WERI-Rb-1 (cell line): ENCODE measurements around the gene CD2AP.

Source experiments
- DNase-seq: peaks from one replicate; pipeline ENCODE4 v3.0.0-alpha.2; 2020
- H3K27ac ChIP-seq: fragments of 250-450 bp; sonication (Bioruptor Pico); 2 replicates; pipeline ENCODE4 v1.5.1; 2020; ENCODE audit warnings: mild to moderate bottlenecking, moderate library complexity
- H3K27me3 ChIP-seq: fragments of 250-450 bp; sonication (Bioruptor Pico); 2 replicates; pipeline ENCODE4 v1.5.1; 2021; ENCODE audit warnings: mild to moderate bottlenecking, low read depth, moderate library complexity; ENCODE audit not compliant: insufficient read depth, severe bottlenecking
- H3K36me3 ChIP-seq: fragments of 250-450 bp; sonication (Bioruptor Pico); 2 replicates; pipeline ENCODE4 v1.5.1; 2020; ENCODE audit warnings: mild to moderate bottlenecking, moderate library complexity
- H3K4me3 ChIP-seq: 2 replicates; pipeline ENCODE4 v1.5.1; 2011; ENCODE audit warnings: low read depth, mild to moderate bottlenecking, control low read depth, low read length
- H3K9me3 ChIP-seq: fragments of 250-450 bp; sonication (Bioruptor Pico); 2 replicates; pipeline ENCODE4 v1.5.1; 2021; ENCODE audit warnings: mild to moderate bottlenecking, moderate library complexity; ENCODE audit not compliant: severe bottlenecking
- TF ChIP-seq, protein P1 (sequence below): IDR thresholded peaks from 2 replicates; pipeline ENCODE4 v1.5.1; 2011; ENCODE audit warnings: low read depth, mild to moderate bottlenecking, control low read depth, inconsistent platforms, low read length

The CD2AP gene

DNA sequence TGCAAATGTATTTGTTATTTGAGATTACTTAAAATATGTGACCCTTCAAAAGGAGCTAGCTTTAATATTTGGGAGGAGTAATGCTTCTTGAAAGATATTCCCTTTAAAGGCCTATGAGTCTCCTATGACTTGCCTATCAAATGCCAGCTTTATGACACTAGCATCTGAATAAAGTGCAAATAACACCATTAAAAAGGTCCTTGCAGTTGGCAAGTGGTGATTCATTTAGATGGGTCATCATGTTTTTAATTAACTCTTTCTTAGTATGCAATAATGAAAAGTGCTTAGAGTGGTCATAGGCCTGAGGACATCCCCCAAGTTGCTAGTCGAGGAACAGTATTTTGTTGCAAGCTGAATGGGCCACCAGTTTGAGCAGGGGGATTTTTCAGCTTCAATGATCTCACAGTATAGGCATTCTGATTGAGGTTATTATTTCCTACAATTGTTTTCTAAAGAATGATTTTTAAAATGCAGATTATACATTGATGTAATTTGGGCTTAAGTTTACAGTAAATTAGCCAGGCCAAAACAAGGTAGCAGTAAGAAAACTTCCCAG lies 3.7 kb upstream of the CD2AP start:
- Histone ChIP-seq H3K9me3 (no peaks in the 10 kb centered on the region), H3K36me3 (peaks cover 11% of the 10 kb centered on the region), H3K4me3 (no peak overlapping the region), H3K27me3 (no peaks in the 10 kb centered on the region), H3K27ac (no peak overlapping the region)
- no peak for DNase-seq
- TF ChIP-seq, protein P1, sequence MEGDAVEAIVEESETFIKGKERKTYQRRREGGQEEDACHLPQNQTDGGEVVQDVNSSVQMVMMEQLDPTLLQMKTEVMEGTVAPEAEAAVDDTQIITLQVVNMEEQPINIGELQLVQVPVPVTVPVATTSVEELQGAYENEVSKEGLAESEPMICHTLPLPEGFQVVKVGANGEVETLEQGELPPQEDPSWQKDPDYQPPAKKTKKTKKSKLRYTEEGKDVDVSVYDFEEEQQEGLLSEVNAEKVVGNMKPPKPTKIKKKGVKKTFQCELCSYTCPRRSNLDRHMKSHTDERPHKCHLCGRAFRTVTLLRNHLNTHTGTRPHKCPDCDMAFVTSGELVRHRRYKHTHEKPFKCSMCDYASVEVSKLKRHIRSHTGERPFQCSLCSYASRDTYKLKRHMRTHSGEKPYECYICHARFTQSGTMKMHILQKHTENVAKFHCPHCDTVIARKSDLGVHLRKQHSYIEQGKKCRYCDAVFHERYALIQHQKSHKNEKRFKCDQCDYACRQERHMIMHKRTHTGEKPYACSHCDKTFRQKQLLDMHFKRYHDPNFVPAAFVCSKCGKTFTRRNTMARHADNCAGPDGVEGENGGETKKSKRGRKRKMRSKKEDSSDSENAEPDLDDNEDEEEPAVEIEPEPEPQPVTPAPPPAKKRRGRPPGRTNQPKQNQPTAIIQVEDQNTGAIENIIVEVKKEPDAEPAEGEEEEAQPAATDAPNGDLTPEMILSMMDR: no peak

- DNase-seq: no peak
- Histone ChIP-seq H3K9me3 (no peaks in the 10 kb centered on the region), H3K36me3 (peaks cover 11% of the 10 kb centered on the region), H3K27me3 (no peaks in the 10 kb centered on the region), H3K27ac (no peak overlapping the region), H3K4me3 (no peak overlapping the region)
- TF ChIP-seq, protein P1: no peak
Observed at GRCh38 chr6:47475319-47475816, 2.2 kb upstream of the CD2AP start.

DNA sequence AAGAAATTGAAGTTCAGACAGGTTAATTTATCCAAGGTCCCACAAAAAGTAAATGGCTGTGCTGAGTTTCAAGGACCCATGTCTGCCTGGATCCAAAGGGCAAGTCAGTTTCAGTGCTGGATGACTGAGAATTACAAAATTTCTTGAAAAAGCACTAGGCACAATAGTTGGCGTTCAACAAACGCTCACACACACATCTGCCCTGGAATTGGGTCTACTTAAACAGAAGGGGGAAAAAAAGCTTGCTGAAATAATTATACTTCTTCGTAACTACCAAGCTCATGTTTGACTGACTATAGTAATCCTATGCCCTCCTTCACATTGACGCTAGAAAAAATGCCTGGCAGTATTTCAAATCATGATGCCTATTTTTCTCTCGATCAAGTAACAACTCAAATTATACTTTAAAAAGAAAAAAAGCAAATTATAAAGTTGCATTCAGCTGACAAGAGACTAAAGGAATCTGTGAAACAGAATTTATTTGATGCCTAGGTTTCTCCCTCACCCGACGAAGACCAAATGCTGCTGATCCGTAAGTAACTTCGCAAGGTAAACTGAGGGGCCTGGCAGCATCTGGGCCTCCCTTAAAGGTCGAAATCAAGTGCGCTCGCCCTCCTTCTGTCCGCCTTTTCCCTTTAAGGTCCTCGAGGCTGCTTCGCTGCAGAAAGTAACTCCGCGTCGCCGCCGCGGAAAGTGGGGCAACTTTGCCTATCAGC lies 650 bp upstream of the CD2AP start:
- H3K27ac ChIP-seq: peak overlapping the region; percentile 98
- peaks cover 11% of the 10 kb centered on the region for H3K36me3 ChIP-seq
- no peak for DNase-seq

DNA sequence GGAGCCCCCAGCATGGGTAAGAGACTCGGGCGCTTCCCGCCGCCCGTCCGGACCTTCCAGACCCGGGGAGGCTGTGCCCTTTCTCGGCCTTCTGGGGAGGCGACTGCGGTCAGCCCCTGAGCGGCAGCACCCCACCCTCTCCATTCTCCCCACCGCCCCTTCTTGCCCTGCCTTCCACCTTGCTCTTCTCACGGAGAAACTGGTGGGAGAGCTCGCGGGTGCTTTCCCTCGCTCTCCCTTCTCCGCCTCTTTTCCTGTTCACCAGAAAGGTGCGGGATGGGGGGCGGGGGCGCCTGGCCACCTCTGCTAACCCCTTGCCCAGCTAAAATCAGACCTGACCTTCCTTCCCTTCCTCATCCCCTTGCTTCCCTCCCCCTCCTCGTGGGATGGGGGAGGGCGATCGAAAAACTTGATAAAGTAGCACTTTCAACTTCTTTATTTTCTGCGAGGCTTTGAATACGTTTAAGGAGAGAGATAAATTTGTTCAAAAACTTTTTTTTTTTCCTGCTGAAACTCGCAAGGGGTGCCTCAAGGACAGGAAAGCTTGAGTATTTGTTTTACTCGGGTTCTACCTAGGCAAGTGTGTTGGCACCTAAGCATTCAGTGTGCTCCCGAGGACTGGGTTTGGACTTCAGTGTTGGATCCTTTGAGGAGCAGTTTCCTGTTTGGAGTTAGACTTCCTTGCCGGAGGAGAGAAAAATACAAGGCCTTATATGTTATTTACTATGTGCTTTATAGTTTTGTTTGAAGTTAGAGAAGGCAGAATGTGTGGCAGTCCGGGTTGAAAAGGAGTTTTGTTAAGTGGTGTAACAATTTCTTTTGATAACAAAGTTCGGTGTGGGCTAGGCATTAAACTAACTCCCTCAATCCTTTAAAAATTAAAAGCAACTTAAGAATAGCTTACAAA lies 897 bp downstream of the CD2AP start:
- peak overlapping the region; percentile 86 for H3K4me3 ChIP-seq
- H3K36me3 ChIP-seq: peaks cover 11% of the 10 kb centered on the region
- peak overlapping the region; percentile 98 for H3K27ac ChIP-seq
- H3K27me3 ChIP-seq: no peaks in the 10 kb centered on the region
- TF ChIP-seq, protein P1: no peak
- H3K9me3 ChIP-seq: no peaks in the 10 kb centered on the region
- DNase-seq: no peak

More for the DNA sequence above, 650 bp upstream of the CD2AP start:
- peak overlapping the region; percentile 86 for H3K4me3 ChIP-seq
- no peaks in the 10 kb centered on the region for H3K9me3 ChIP-seq
- H3K27me3 ChIP-seq: no peaks in the 10 kb centered on the region
- TF ChIP-seq, protein P1: no peak

GRCh38 chr6:47479140-47479508 lies 1.5 kb downstream of the CD2AP start:
- H3K9me3 ChIP-seq: no peaks in the 10 kb centered on the region
- no peak for DNase-seq
- peaks cover 11% of the 10 kb centered on the region for H3K36me3 ChIP-seq
- no peaks in the 10 kb centered on the region for H3K27me3 ChIP-seq
- peak overlapping the region; percentile 86 for H3K4me3 ChIP-seq
- TF ChIP-seq, protein P1: no peak
- peak overlapping the region; percentile 98 for H3K27ac ChIP-seq
